GM12878 (cell line): ENCODE measurements around the gene DCAF17. TPM values are rescaled to one million over a fixed set of nuclear protein-coding genes. Genes with fewer than 3 reads are reported as not detected.

Experiments
- ATAC-seq: fragments of 200-7000 bp; cut with Tn5 transposase; 3 replicates; pipeline ENCODE4 v1.9.1; 2020; ENCODE audit warnings: mild to moderate bottlenecking, moderate library complexity
- BruUV-seq: library from RNA; stranded (reverse); fragments of 400-500 nt; replicated peaks from 2 replicates; lab custom pipeline; 2021; lab: Mats Ljungman, UMichigan
- CTCF ChIA-PET: fragments of 300-600 bp; sonication (Branson Sonifier 250); formaldehyde crosslinking; extraction: SDS; loops from one replicate; lab custom pipeline; 2021; ENCODE audit warnings: inconsistent platforms; lab: Yijun Ruan, JAX
- POLR2A ChIA-PET: fragments of 350-600 bp; formaldehyde crosslinking; extraction: SDS; loops from one replicate; lab custom pipeline; 2021; ENCODE audit warnings: inconsistent platforms; lab: Charles Lee
- RAD21 ChIA-PET: fragments of 300-600 bp; sonication (Branson Sonifier 250); formaldehyde crosslinking; loops from one replicate; lab custom pipeline; 2023; ENCODE audit warnings: antibody characterized with exemption; ENCODE audit not compliant: unreplicated experiment; lab: Charles Lee
- SMC1A ChIA-PET: fragments of 300-600 bp; sonication (Branson Sonifier 250); formaldehyde crosslinking; loops from one replicate; lab custom pipeline; 2023; ENCODE audit not compliant: unreplicated experiment, uncharacterized antibody; lab: Charles Lee
- DNase-seq: peaks from one replicate; pipeline ENCODE4 v3.0.0-alpha.2; 2011; ENCODE audit warnings: low read depth, low spot score
- FAIRE-seq: peaks from 3 replicates; lab custom pipeline; 2011; peaks lifted over from hg19 to GRCh38; lab: Jason Lieb, UNC
- H2AFZ ChIP-seq: 2 replicates; pipeline ENCODE4 v1.6.0; 2011; ENCODE audit warnings: low read depth, low read length, control low read depth; ENCODE audit not compliant: control insufficient read depth
- H3K27ac ChIP-seq: 2 replicates; pipeline ENCODE4 v1.5.1; 2011; ENCODE audit warnings: control low read depth; ENCODE audit not compliant: control insufficient read depth, insufficient read depth
- H3K27me3 ChIP-seq, 2 experiments: replicated peaks in 1 of 2; 2 replicates each; pipeline versions ENCODE4 v1.6.0 to v1.6.1; 2011; ENCODE audit warnings: low read length in 1 of 2; ENCODE audit not compliant: control insufficient read depth in 2 of 2, insufficient read depth in 2 of 2
- H3K36me3 ChIP-seq, 2 experiments: 2 replicates each; pipeline ENCODE4 v1.5.1; 2011; ENCODE audit warnings: low read length in 1 of 2; ENCODE audit not compliant: control insufficient read depth in 2 of 2, insufficient read depth in 2 of 2
- H3K4me1 ChIP-seq: 2 replicates; pipeline ENCODE4 v1.6.1; 2011; ENCODE audit warnings: mild to moderate bottlenecking, low read length, moderate library complexity, mixed read lengths; ENCODE audit not compliant: control insufficient read depth, insufficient read depth
- H3K4me2 ChIP-seq: 2 replicates; pipeline ENCODE4 v1.6.0; 2011; ENCODE audit warnings: control low read depth; ENCODE audit not compliant: control insufficient read depth, insufficient read depth
- H3K4me3 ChIP-seq: fragments of 200-600 bp; sonication (generic); 2 replicates; pipeline ENCODE4 v1.5.1; 2016
- H3K79me2 ChIP-seq: 2 replicates; pipeline ENCODE4 v1.6.0; 2011; ENCODE audit warnings: low read length; ENCODE audit not compliant: control insufficient read depth, insufficient read depth
- H3K9ac ChIP-seq: 2 replicates; pipeline ENCODE4 v1.8.0; 2011; ENCODE audit warnings: low read length, control low read depth, mixed read lengths; ENCODE audit not compliant: control insufficient read depth, insufficient read depth
- H3K9me3 ChIP-seq: replicated peaks from 3 replicates; pipeline ENCODE4 v1.5.1; 2011; ENCODE audit warnings: mild to moderate bottlenecking, low read length; ENCODE audit not compliant: control insufficient read depth, insufficient read depth
- H4K20me1 ChIP-seq: 2 replicates; pipeline ENCODE4 v1.6.0; 2011; ENCODE audit not compliant: control insufficient read depth, insufficient read depth
- BCL11A ChIP-seq: IDR thresholded peaks from 2 replicates; pipeline ENCODE4 v1.6.1; 2011; ENCODE audit warnings: low read depth, low read length
- EGR1 ChIP-seq, 2 experiments: IDR thresholded peaks; 1 replicate in 1 of 2; 2 replicates in 1 of 2; pipeline ENCODE4 v1.6.1; 2011 to 2012; ENCODE audit warnings: low read depth in 2 of 2, low read length in 2 of 2, borderline replicate concordance in 1 of 2, mild to moderate bottlenecking in 1 of 2, moderate library complexity in 1 of 2
- ETV6 ChIP-seq, 2 experiments: fragments of 450-650 bp in 1 of 2; IDR thresholded peaks in 1 of 2; conservative IDR thresholded peaks in 1 of 2; 2 replicates each; pipeline ENCODE4 v1.6.1; 2014; ENCODE audit warnings: antibody characterized with exemption in 1 of 2, borderline replicate concordance in 1 of 2, low read depth in 1 of 2, mild to moderate bottlenecking in 1 of 2, moderate library complexity in 1 of 2
- EZH2 ChIP-seq: IDR thresholded peaks from 2 replicates; pipeline ENCODE4 v1.6.1; 2012; ENCODE audit warnings: low read depth, mild to moderate bottlenecking, control low read depth, inconsistent platforms, low read length, borderline replicate concordance; ENCODE audit not compliant: control insufficient read depth
- GATAD2B ChIP-seq: fragments of 450-650 bp; conservative IDR thresholded peaks from 2 replicates; pipeline ENCODE4 v1.6.1; 2017; ENCODE audit warnings: low read depth, mild to moderate bottlenecking, moderate library complexity
- HDGF ChIP-seq: fragments of 450-650 bp; IDR thresholded peaks from 2 replicates; pipeline ENCODE4 v1.6.1; 2016; ENCODE audit warnings: antibody characterized with exemption
- IKZF1 ChIP-seq: fragments of 450-650 bp; conservative IDR thresholded peaks from 2 replicates; pipeline ENCODE4 v1.6.1; 2017; ENCODE audit warnings: antibody characterized with exemption, mild to moderate bottlenecking
- MAX ChIP-seq: IDR thresholded peaks from 2 replicates; pipeline ENCODE4 v1.6.1; 2012; ENCODE audit warnings: low read depth, low read length, improper control_type of control experiment
- MXI1 ChIP-seq: fragments of 150-350 bp; IDR thresholded peaks from 2 replicates; pipeline ENCODE4 v1.6.1; 2011; ENCODE audit warnings: low read depth, mild to moderate bottlenecking, inconsistent platforms, low read length, improper control_type of control experiment
- MYC ChIP-seq: IDR thresholded peaks from 2 replicates; pipeline ENCODE4 v1.6.1; 2011; ENCODE audit warnings: mild to moderate bottlenecking, low read length, moderate library complexity, inconsistent platforms; ENCODE audit not compliant: insufficient read depth, insufficient replicate concordance, insufficient read length, severe bottlenecking
- POLR2AphosphoS2 ChIP-seq: IDR thresholded peaks from 2 replicates; pipeline ENCODE4 v1.6.1; 2011; ENCODE audit warnings: low read depth, mild to moderate bottlenecking, low read length, improper control_type of control experiment, moderate library complexity
- RBBP5 ChIP-seq: fragments of 200-600 bp; sonication (generic); conservative IDR thresholded peaks from 2 replicates; pipeline ENCODE4 v1.6.1; 2016
- SMAD1 ChIP-seq: fragments of 450-650 bp; IDR thresholded peaks from 2 replicates; pipeline ENCODE4 v1.6.1; 2018; ENCODE audit warnings: mild to moderate bottlenecking, low read depth; ENCODE audit not compliant: partially characterized antibody
- SRF ChIP-seq, 2 experiments: IDR thresholded peaks; 2 replicates each; pipeline ENCODE4 v1.6.1; 2011; ENCODE audit warnings: low read depth in 2 of 2, low read length in 2 of 2, mild to moderate bottlenecking in 1 of 2, moderate library complexity in 1 of 2
- TARDBP ChIP-seq: IDR thresholded peaks from 2 replicates; pipeline ENCODE4 v1.6.1; 2016; ENCODE audit warnings: borderline replicate concordance
- TBL1XR1 ChIP-seq: IDR thresholded peaks from 2 replicates; pipeline ENCODE4 v1.6.1; 2012; ENCODE audit warnings: low read depth, low read length, improper control_type of control experiment
- TCF7 ChIP-seq: IDR thresholded peaks from 2 replicates; pipeline ENCODE4 v1.6.1; 2014; ENCODE audit warnings: antibody characterized with exemption, borderline replicate concordance
- ZNF622 ChIP-seq: fragments of 450-650 bp; IDR thresholded peaks from 2 replicates; pipeline ENCODE4 v1.6.1; 2017; ENCODE audit warnings: mild to moderate bottlenecking, inconsistent platforms
- WGBS: methylation state at CpG from one replicate; pipeline ENCODE4 v1.1.6; 2016; ENCODE audit warnings: low lambda C conversion rate; ENCODE audit not compliant: insufficient replicate concordance, insufficient coverage; ENCODE audit errors: missing lambda C conversion rate; 5-methylcytosine and 5-hydroxymethylcytosine counted together
- in situ Hi-C: fragments of 300-500 bp; cut with MboI; formaldehyde crosslinking; loops from 9 replicates; pipeline ENCODE4 v1.14.3; 2018; ENCODE audit warnings: mixed read lengths
- intact Hi-C: fragments of 100-400 bp; cut with micrococcal nuclease; formaldehyde crosslinking; loops from one replicate; pipeline ENCODE4 v1.14.2; 2022; ENCODE audit not compliant: unreplicated experiment
- polyA plus RNA-seq, 11 experiments: library from polyadenylated mRNA; depleted of rRNA in 4 of 11; unstranded in 6 of 11; stranded (reverse) in 5 of 11; fragments of >200 nt; fragmentation: Nextera tagmentation in 4 of 11; fragmentation: Illumina TruSeq in 1 of 11; extraction: Ambion mirVana in 4 of 11; extraction: Trizol in 1 of 11; gene quantifications; 1 replicate in 1 of 11; 2 replicates in 10 of 11; pipeline versions ENCODE4 v1.2.1 to v1.2.3, GENCODE V29; 2011 to 2016; ENCODE audit warnings: inconsistent platforms in 2 of 11, missing spikeins in 2 of 11, low read depth in 1 of 11
- total RNA-seq, 4 experiments: library from RNA; depleted of rRNA in 3 of 4; stranded (reverse); fragments of >200 nt in 3 of 4; fragmentation: Illumina TruSeq in 1 of 4; extraction: Trizol in 1 of 4; gene quantifications; 2 replicates each; pipeline versions ENCODE4 v1.2.1 to v1.2.3, GENCODE V29; 2013 to 2021

The DCAF17 gene
- total and polyA plus RNA-seq, 10 of the 15 experiments (the other 5 are each of a cell fraction or from before 2014, with no cell fraction given): 5.2 to 32.9 (median 23.4) TPM

DNA sequence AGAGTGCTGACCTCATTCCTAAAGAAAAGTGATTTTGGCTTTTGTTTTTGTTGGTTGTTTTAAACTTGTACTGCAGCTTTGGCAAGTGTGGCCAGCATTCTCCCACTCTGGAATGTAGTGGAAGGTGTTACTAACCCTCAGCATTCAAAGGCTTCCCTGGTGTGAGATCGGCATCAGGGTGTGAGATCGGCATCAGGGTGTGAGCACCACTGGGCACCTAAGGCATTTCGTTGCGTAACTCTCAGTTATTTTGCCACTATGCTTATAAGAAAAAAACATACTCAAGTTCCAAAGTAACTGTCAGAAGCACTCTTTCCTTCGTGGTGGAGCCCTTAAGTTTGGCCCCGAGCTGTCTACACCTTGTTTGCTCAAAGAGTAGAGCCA, 90.0 kb downstream of the DCAF17 start:
- H3K27me3 ChIP-seq: no peaks in the 10 kb centered on the region
- H3K27ac ChIP-seq: peak overlapping the region; percentile 81
- peak overlapping the region; percentile 77 for H3K9ac ChIP-seq
- H3K4me3 ChIP-seq: peak overlapping the region; percentile 95
- TSS peak; percentile 53 for BruUV-seq
- peak overlapping the region; percentile 72 for H2AFZ ChIP-seq
- in situ Hi-C loops (no loop called here), intact Hi-C loops (loop anchor here (5.0 to 10.0 kb wide), 3 partner anchors 92 to 369 kb away; partner anchors contain the start of genes DCAF17 and METTL8)
- peaks cover 59% of the 10 kb centered on the region for H3K79me2 ChIP-seq
- RAD21 ChIA-PET: interaction anchor here (1.2 to 3.7 kb wide), 3 partner anchors 12 to 107 kb away, joined by 3 to 13 read pairs (median 3); no protein-coding TSS in a partner anchor
- H3K4me2 ChIP-seq: peak overlapping the region; percentile 85
- H3K4me1 ChIP-seq: peaks cover 6% of the 10 kb centered on the region; the same call in 1 of the 2 replicates
- CTCF ChIA-PET: interaction anchor here (0.9 to 1.4 kb wide), 6 partner anchors 14 to 551 kb away, joined by 3 to 4 read pairs (median 4); no protein-coding TSS in a partner anchor
- no peak for ATAC-seq
- SMC1A ChIA-PET: interaction anchor here (0.9 to 5.5 kb wide), 6 partner anchors 9 to 108 kb away, joined by 3 to 46 read pairs (median 6); partner anchors contain the start of genes DCAF17 and METTL8
- 0 out of 2 replicates have a peak, but pooled peaks cover 2% of the 10 kb centered on the region for H4K20me1 ChIP-seq
- no peaks in the 10 kb centered on the region; a peak in 1 of 4 replicates for H3K36me3 ChIP-seq
- FAIRE-seq: no peak
- 88% methylated on average over 6 of the region's 6 CpGs for WGBS
- no peaks in the 10 kb centered on the region for H3K9me3 ChIP-seq
- POLR2A ChIA-PET: interaction anchor here (1.0 to 3.7 kb wide), 5 partner anchors 8 to 197 kb away, joined by 3 to 24 read pairs (median 4); no protein-coding TSS in a partner anchor
- no peak for DNase-seq
- TF ChIP-seq TBL1XR1 (no peak), BCL11A (no peak), HDGF (no peak), MYC (no peak), TCF7 (no peak), MAX (no peak), IKZF1 (no peak), SRF (IDR thresholded peaks at IDR 0.05; ENCODE audit: low read depth in 2 of 2, low read length in 2 of 2) (no peak), RBBP5 (no peak), ETV6 (conservative IDR thresholded peaks at IDR 0.05 in 1 of 2, IDR thresholded peaks at IDR 0.05 in 1 of 2; ENCODE audit: borderline replicate concordance in 1 of 2, low read depth in 1 of 2) (no peak), MXI1 (no peak), EZH2 (no peak), POLR2AphosphoS2 (no peak), SMAD1 (no peak), EGR1 (IDR thresholded peaks at IDR 0.05; ENCODE audit: borderline replicate concordance in 1 of 2, low read depth in 2 of 2, low read length in 2 of 2) (no peak), TARDBP (no peak), ZNF622 (no peak), GATAD2B (no peak)
